GM19239 (cell line): ENCODE measurements around the gene TRIM65.
"Not testable (repeated sequence)": the region's sequence is repeated elsewhere in the genome, so short reads cannot be mapped to it uniquely, and the experiment has no call there.

Experiments used
- DNase-seq: peaks from one replicate; pipeline ENCODE4 v3.0.0; 2011; ENCODE audit warnings: low spot score; ENCODE audit not compliant: insufficient read length
- FAIRE-seq: peaks from 2 replicates; lab custom pipeline; 2011; peaks lifted over from hg19 to GRCh38; lab: Jason Lieb, UNC

Gene TRIM65

DNA sequence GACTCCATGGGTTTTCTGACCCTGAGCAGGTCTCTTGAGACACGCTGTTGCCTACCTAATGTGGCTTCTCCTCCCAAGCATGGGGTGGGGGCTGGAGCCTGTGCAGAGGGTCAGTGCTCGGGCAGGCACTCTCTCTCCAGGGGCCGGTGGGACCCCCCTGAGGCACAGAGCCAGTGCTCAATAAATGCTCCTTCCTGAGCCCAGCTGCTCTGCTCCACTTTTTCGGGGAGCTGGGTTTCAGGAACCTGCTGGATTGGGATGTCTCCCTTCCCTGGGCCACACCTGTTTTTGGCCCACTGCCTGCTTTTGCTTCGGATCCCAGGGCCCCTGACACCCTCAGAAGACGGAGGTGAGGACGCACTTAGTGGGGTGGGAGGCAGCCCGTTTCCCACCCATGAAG, 1.3 kb upstream of the TRIM65 start:
- no peak for FAIRE-seq
- no peak for DNase-seq

DNA sequence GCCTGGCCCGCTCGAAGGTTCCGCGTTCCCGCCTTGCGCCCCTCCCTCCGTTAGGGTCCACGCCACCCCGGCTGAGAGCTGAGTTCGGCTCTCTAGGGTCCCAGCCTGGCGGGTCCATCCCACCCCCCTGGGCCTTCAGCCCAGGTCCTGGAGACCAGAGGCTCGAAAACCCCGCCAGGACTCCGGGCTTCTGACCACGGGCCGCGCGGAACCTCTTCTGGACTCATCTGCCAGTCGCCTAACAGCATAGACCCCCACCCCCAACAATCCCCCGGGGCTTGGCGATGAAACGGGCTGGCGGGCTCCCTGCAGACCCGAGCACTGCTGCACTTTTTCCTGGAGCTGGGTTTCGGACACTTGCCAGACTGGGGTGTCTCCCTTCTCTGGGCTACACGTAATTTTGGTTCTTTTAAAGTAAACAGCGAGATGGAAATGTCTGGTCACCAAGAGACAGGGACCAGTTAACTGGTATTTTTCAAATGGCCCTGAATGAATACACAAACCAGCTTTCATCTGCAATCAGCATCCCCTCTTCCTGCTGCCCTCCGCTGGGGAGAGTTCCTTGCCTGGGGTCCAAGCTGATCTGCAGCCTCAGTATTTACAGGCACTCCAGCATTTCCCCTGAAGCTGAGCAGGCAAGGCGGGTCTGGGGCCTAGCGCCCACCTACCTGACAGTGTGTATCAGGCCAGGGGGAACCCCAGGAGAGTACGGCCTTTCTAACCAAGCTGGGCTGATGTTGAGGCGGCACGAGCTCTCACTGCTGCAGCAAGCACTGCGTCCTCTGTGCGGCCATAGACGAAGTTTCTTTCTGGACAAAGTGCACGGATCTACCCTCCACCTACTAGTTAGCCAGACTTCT, 639 bp upstream of the TRIM65 start:
- DNase-seq (no peak), FAIRE-seq (no peak)

DNA sequence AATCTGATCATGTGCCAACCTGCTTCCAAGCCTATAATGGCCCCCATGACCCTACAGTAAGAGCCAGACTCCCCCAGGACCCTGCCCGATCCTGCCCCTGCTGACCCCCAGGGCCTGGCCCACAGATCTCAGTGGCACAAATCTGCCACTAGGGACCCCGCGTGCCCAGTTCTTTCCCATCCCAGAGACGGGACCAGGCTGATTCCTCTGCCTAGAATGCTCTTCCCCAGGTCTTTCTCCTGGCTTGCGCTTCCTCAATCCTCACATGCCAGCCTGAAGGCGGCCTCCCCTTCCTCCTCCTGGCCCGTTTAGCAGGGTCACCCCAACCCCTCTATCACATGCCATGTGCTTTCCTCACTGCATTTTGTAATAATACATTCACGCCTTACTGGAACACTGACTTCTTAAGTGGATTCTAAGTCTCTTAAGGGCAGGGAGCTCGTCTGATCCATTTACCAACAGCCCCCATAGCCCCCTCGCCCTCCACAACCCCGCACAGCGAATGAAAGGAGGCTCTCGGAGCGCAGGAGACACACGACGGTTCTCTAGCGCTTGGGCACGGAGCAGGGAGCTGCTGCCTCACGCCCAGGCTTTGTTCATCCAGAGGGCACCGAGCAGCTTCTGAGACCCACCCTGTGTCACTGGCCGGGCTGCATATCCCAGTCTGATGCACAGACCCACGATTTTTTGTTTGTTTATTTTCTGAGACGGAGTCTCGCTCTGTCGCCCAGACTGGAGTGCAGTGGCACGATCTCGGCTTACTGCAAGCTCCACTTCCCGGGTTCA, 1.2 kb downstream of the TRIM65 start:
- FAIRE-seq (peak; percentile 85), DNase-seq (peak; percentile 32)

DNA sequence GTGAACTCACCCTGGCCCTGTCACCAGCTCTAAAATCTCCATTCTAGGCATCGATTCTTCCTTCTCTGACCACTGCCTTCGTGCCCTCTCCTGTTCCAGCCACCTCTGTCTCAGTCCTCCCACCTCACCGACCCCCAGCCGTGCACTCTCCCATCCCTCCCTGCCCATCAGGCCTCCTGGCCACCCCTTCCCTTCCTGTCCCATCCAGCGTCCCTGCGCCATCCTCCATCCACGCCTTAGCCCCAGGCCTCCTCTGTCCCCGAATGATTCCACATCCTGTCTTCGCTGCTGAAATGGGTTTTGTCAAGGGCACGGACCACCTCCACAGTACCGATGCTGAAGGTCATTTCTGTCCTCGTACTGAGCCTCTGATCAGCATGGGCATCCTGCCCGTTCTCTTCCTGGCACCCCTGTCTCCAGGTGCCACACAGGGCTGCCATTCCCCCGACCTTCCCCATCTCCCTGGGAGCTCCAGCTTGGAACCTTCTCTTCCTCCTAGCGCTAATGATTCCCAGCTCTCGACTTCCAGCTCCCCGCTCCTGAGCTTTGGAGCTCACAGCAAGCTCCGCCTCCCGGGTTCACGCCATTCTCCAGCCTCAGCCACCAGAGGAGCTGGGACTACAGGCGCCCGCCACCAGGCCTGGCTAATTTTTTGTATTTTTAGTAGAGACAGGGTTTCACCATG, 2.6 kb downstream of the TRIM65 start:
- FAIRE-seq (no peak), DNase-seq (no peak)

DNA sequence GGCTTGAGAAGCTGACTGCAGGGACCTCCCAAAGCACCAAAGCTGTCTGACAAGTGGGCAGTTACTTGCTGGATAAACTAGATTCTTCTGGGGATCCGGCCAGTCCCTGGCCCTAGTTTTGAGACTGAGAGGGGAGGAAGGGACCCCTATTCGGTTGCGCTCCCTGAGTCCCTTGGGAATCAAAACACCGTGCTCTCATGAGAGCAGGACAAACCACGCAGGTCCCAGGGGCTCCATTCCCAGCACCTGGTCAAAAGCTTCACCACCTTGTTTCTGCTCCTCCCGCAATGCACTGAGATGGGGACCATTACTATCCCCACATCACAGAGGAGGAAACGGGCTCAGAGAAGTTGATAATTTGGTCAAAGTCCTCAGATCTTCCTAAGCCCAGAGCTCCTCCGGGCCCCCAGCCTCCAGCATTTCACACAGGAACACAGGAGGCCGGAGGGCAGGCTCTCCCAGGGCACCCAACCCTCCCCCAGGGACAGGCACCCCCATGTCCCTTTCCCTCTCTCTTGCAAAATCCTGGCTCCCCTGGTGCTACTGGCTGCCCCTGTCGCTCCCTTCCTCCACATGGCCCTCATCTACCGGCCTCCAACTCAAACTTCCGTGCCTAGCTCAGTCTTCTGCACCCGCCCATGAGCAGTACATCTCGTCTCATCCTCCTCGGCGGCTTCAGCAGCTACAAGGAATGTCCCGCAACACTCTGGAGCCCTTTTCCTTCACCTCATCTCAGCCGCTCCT, 3.3 kb downstream of the TRIM65 start:
- DNase-seq, result no peak
- FAIRE-seq, result no peak

DNA sequence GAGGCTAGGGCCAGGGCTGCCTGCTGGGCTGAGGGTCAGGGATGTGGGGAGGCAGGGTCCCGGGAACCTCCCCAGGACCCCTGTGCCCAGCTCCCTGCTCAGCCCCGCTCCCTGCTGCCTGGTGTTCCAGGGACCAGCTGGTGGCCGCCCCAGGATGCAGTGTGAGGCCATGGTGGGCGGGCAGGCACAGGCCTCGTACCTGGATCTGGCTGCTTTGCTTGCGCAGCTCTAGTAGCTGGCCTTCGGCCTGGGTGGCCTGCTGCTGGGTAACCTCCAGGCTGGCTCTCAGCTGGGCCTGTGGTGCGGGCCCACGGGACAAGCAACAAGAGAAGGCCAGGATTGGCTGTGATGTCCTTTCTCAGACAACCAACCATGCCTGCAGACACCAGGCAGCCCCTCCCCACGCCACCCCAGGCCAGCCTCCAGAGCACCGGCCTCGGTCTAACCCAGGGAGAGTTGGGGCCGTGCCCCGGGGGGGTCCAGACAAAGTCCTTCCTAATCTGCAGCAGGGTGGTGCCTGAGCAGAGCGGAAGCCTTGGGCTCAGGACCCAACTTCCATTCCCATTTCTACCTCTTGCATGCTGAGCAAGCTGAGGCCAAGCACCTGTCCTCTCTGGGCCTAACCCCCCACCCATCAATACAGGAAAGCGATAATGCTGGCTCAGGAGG, 4.1 kb downstream of the TRIM65 start:
- DNase-seq (no peak), FAIRE-seq (no peak)

DNA sequence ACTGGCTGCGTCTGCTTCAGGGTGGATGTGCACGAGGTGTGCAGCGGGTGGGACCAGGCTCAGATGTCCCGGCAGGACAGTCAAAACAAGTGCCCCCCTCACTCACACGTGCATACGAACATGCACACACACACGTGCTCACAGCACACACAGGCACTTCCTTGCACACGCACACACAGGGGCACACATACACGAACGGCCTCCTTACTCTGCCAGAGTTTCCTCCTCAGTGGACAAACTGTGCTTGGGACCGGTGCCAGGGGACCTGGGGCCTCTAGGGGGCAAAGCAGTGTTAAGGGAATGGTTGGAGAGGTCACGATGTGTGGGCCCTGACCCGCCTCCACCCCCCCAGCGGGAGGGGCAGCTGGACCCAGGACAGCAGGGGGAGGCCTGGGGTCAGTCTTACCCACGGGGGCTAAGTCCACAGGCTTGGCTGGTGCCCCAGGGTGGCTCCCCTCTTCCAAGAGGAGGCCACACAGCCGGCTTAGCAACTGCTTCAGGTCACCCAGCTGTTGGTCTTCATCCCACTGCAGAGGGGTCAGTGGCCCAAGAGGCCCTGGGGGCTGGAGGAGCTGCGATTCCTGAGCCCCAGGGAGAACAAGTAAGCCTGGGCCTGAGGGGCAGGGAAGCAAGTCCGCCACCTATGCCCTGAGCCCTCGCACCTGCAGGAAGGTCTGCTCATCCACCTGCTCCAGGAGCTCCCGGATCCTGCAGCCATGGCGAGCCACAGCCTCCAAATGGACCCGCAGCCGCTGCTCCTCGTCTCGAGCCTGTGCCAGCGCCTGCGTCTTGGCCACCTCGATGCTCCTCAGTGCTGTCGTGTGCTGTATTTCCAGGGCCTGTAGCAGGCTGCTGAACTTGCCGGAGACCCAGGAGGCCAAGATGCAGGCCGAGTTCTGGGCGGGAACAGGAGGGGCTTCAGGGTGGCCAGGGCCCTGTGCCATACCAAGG, 4.9 kb downstream of the TRIM65 start:
- DNase-seq, result no peak
- no peak for FAIRE-seq

DNA sequence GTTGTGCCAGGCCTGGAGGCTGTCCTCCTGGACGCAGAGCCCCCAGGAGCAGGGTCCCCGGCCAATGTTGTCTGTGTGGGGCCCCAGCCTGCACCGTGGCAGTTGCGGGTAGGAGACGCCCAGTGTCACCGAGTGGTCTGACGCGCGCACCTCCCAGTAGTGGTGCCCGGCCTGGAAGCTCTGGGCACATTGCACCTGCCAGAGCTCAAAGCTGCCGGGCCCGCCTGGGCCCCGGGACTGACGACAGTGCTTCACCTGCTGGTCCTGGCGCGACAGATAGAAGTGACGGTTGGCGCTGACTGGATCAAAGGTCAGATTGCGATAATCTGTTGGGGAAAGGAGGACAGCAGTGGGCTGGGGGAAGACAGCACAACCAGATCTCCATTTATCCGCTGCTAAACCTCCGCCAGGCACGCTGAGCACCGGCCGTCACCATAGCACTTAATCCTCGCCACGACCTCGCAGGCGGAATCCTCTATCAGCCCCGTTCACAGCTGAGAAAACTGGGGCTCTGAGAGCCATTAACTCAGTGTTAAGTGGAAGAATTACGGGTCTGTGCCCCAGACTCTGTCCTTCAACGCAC, 5.6 kb downstream of the TRIM65 start:
- no peak for FAIRE-seq
- DNase-seq, result no peak

DNA sequence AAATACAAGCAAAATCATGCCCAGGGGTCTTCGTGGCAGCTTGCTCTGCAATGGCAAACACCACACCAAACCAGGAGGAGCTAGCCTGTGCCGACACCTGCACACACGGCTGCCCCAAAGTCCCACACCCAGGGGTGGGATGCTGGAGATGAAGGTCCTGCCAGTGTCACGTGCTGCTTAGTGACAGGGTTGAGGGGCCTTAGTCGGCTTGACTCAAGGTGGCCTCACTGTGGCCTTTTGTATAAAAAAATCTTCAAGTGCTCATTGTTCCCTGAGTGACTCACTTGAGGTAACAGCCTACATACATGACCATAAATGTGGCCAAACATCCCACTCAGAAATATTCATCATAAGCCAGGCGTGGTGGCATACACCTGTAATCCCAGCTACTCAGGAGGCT, 7.3 kb downstream of the TRIM65 start:
- no peak for DNase-seq
- no peak for FAIRE-seq

DNA sequence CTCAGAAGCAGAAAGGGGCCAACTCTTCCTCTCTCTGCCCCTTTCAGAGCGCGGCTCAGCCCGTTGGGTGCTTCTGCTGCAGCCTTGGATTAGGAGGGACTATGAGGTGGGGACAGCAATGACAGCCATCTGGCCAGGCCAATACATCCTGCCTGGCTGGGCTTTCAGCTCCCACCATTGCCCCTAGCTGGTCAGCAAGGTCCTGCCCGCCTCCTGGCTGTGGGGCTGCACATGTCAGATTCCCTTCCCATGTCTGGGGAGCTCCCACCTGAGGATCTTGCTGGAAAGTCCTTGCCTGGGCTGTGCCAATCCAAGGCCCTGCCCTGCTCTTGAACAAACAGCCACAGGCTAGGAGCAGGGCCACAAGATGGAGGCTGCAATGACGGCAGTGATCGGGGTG, 8.3 kb downstream of the TRIM65 start:
- FAIRE-seq (no peak), DNase-seq (no peak)

DNA sequence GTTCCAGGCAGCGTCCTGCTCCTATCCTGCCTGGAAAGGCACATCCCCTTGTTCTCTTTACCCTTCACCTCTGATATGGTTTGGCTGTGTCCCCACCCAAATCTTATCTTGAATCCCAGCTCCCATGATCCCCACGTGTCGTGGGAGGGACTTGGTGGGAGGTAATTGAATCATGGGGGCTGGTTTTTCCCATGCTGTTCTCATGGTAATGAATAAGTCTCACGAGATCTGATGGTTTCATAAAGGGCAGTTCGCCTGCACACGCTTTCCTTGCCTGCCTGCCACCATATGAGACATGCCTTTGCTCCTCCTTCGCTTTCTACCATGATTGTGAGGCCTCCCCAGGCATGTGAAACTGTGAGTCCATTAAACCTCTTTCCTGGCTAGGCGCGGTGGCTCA, 10.9 kb downstream of the TRIM65 start:
- not testable (repeated sequence) for FAIRE-seq, DNase-seq

DNA sequence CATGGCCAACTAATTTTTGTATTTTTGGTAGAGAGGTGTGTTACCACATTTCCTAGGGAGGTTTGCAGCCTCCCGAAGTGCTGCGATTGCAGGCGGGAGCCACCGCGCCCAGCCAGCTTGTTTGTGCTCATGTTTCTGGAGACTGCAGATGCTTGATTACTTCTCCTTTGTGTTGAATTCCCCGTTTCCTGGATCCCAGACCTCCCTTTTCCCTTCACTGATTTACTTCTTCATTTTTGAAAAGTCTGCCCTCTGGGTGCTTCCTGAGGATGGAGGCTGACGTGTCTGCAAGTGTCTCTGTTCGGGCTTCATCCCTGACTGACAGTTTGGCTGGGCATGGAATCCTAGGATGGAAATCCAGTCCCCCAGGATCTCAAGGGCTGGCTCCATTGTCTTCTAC, 11.3 kb downstream of the TRIM65 start:
- DNase-seq (no peak), FAIRE-seq (no peak)

DNA sequence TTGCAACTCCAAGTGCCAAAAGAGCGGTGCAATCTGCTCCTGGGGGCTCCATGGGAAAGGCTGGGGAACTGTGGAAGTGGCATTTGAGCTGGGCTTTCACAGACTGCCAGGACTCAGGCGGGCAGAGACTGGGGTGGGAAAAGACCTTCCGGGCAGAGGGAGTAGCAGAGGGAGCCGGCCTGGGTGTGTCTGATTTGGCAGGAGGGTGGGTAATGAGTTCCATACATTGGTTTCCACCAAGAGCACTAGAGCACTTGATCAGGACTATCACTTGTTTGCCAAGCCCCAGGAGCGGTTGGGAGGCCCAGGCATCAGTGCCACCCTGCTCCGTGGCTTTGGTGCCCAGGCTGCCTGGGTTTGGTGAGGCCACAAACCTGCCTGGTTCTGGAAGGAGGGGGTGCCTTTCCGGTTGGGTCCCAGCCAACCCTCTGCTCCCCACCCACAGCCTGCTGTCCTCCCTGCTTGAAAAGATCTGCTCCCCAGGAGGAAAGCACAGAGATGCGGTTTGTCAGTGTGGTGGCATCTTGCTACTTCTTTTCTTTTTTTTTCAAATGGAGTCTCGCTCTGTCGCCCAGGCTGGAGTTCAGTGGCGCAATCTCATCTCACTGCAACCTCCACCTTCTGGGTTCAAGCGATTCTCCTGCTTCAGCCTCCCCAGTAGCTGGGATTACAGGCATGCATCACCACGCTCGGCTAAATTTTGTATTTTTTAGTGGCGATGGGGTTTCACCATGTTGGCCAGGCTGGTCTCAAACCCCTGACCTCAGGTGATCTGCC, 14.9 kb downstream of the TRIM65 start:
- FAIRE-seq (no peak), DNase-seq (no peak)

DNA sequence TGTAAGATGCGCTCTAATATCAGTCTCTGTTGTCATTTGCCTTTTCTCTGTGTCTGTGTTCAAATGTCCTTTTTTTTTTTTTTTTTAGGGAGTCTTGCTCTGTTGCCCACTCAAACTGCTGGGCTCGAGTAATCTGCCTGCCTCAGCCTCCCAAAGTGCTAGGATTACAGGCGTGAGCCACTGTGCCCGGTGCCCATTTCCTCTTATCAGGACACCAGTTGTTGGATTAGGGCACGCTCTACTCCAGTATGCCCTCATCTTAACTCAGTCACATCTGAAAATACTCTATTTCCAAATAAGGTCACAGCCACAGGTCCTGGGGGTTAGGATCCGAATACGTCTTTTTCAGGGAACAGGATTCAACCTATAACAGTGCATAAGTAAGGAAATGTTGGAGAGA, 16.5 kb downstream of the TRIM65 start:
- DNase-seq, result no peak
- FAIRE-seq, result no peak

DNA sequence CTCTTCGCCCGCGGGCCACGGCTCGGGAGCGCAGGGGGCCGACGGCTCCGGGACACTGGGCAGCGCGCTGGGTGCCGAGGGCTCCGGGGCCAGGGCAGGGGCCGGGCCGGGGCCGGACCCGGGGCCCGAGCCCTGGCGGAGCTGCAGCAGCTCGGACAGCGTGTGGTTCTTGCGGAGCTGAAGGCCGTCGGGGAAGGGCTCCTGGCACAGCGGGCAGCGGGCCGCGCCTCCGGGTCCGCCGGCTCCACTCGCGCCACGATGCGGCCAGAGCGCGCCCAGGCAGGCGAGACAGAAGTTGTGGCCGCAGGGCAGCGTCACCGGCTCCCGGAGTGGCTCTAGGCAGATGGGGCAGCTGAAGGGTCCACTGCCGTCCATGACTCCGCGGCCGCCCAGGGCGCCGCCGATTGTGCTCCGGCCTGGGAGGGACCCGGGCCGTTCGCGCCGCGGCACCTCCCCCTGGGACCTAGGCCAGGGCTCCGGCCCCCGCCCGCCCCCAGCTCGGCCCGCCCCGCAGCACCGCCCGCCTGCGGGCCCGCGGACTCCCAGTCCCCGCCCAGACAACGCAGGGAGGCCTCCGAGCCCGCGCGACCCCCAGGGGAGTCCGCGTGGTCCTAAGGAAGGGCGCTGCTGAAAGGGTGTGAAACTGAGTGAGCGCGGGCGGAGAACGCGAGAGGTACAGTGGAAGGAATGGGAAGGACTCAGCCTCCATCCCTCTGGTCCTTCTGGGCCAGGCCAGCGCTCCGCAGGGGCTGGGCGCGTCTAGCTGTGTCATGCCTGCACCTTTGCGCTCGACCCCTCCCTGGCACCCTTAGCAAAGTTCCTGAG, 18.4 kb downstream of the TRIM65 start, which contains the start of gene TRIM47:
Gene TRIM47, minus strand, starts transcription at position 408 of the 825 bp plus-strand sequence. Its CDS starts 33 bp downstream, at position 375.
- DNase-seq (no peak), FAIRE-seq (no peak)

DNA sequence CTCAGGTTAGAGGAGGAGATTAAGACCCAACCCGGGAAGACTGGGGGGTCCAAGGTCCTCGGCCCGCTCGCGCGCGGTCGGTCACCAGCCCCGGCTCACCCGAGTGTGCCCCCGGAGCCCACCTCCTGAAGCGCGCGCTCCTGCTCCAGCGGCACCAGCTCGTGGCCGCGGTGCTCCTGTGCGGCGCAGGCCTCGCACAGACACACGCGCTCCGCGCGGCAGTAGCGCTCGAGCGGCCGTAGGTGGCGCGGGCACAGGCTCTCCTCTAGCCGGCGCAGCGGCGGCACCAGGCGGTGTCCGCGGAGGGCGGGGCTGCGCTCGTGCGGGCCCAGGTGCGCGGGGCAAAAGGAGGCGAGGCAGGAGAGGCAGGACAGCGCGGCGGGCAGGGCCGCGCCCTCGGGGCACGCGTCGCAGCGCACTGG, 19.0 kb downstream of the TRIM65 start:
- DNase-seq (peak; percentile 77), FAIRE-seq (no peak)
